IMR-90 (cell line): ENCODE results near the gene TAF11. TPM values are rescaled to one million over a fixed set of nuclear protein-coding genes. Genes with fewer than 3 reads are reported as not detected.

Experiments
- ATAC-seq: fragments of 200-7000 bp; cut with Tn5 transposase; 2 replicates; pipeline ENCODE4 v1.9.1; 2020; ENCODE audit warnings: low read depth, mild to moderate bottlenecking, moderate library complexity
- BruUV-seq: library from RNA; stranded (reverse); fragments of 400-500 nt; replicated peaks from 2 replicates; lab custom pipeline; 2021; lab: Mats Ljungman, UMichigan
- CTCF ChIA-PET: fragments of 300-600 bp; formaldehyde crosslinking; extraction: SDS; loops from one replicate; lab custom pipeline; 2021; ENCODE audit warnings: antibody characterized with exemption; lab: Yijun Ruan, JAX
- POLR2A ChIA-PET: fragments of 300-600 bp; sonication (Branson Sonifier 250); formaldehyde crosslinking; loops from one replicate; lab custom pipeline; 2022; ENCODE audit warnings: antibody characterized with exemption; ENCODE audit not compliant: unreplicated experiment; lab: Charles Lee
- DNase-seq: peaks from one replicate; pipeline ENCODE4 v3.0.0; 2013
- H2AFZ ChIP-seq: replicated peaks from 2 replicates; pipeline ENCODE3; 2013; ENCODE audit warnings: low read length, mild to moderate bottlenecking; ENCODE audit not compliant: poor library complexity
- H2AK5ac ChIP-seq: 2 replicates; pipeline ENCODE4 v1.6.1; 2013; ENCODE audit warnings: low read depth, low read length, inconsistent platforms
- H2AK9ac ChIP-seq: replicated peaks from 2 replicates; pipeline ENCODE3; 2013; ENCODE audit warnings: mild to moderate bottlenecking, low read depth, low read length, moderate library complexity; ENCODE audit not compliant: poor library complexity
- H2BK120ac ChIP-seq: 2 replicates; pipeline ENCODE4 v1.6.1; 2013; ENCODE audit warnings: low read depth, low read length, inconsistent platforms
- H2BK15ac ChIP-seq: 3 replicates; pipeline ENCODE4 v1.6.1; 2013; ENCODE audit warnings: low read depth, low read length, inconsistent platforms
- H2BK20ac ChIP-seq: 2 replicates; pipeline ENCODE4 v1.6.1; 2013; ENCODE audit warnings: low read depth, mild to moderate bottlenecking, inconsistent platforms, low read length, moderate library complexity
- H2BK5ac ChIP-seq: 2 replicates; pipeline ENCODE4 v1.6.1; 2013; ENCODE audit warnings: mild to moderate bottlenecking, low read depth, low read length, inconsistent platforms; ENCODE audit not compliant: poor library complexity, severe bottlenecking
- H3K14ac ChIP-seq: replicated peaks from 2 replicates; pipeline ENCODE4 v1.6.1; 2013; ENCODE audit warnings: low read depth, low read length, inconsistent platforms
- H3K18ac ChIP-seq: 2 replicates; pipeline ENCODE4 v1.6.1; 2013; ENCODE audit warnings: low read depth, low read length, control low read depth
- H3K23ac ChIP-seq: 2 replicates; pipeline ENCODE4 v1.6.1; 2013; ENCODE audit warnings: low read depth, low read length, inconsistent platforms
- H3K27ac ChIP-seq: 2 replicates; pipeline ENCODE4 v1.5.1; 2013; ENCODE audit warnings: mild to moderate bottlenecking, control low read depth, low read length; ENCODE audit not compliant: insufficient read depth
- H3K27me3 ChIP-seq: 2 replicates; pipeline ENCODE4 v1.6.1; 2013; ENCODE audit warnings: low read length; ENCODE audit not compliant: control insufficient read depth, insufficient read depth
- H3K36me3 ChIP-seq: 2 replicates; pipeline ENCODE4 v1.6.1; 2013; ENCODE audit warnings: low read length, mixed read lengths; ENCODE audit not compliant: control insufficient read depth, insufficient read depth
- H3K4ac ChIP-seq: 2 replicates; pipeline ENCODE4 v1.6.1; 2013; ENCODE audit warnings: low read depth, low read length, inconsistent platforms
- H3K4me1 ChIP-seq: 2 replicates; pipeline ENCODE4 v1.6.1; 2013; ENCODE audit warnings: low read length, mixed read lengths; ENCODE audit not compliant: control insufficient read depth, insufficient read depth
- H3K4me2 ChIP-seq: 2 replicates; pipeline ENCODE4 v1.6.1; 2013; ENCODE audit warnings: low read depth, mild to moderate bottlenecking, control low read depth, low read length, moderate library complexity
- H3K4me3 ChIP-seq: 2 replicates; pipeline ENCODE4 v1.5.1; 2013; ENCODE audit warnings: low read depth, mild to moderate bottlenecking, control low read depth, low read length, moderate library complexity; ENCODE audit not compliant: insufficient read depth
- H3K56ac ChIP-seq: 2 replicates; pipeline ENCODE4 v1.6.1; 2013; ENCODE audit warnings: low read length, inconsistent platforms; ENCODE audit not compliant: insufficient read depth; ENCODE audit errors: extremely low read depth
- H3K79me1 ChIP-seq, 2 experiments: 2 replicates each; pipeline ENCODE4 v1.6.1; 2013; ENCODE audit warnings: low read length in 2 of 2, inconsistent platforms in 1 of 2, low read depth in 1 of 2
- H3K9ac ChIP-seq: 2 replicates; pipeline ENCODE4 v1.6.1; 2013; ENCODE audit warnings: low read depth, low read length, control low read depth
- H3K9me1 ChIP-seq: 2 replicates; pipeline ENCODE4 v1.6.1; 2013; ENCODE audit warnings: low read length, inconsistent platforms; ENCODE audit not compliant: insufficient read depth
- H3K9me3 ChIP-seq: 2 replicates; pipeline ENCODE4 v1.6.1; 2013; ENCODE audit warnings: low read length; ENCODE audit not compliant: control insufficient read depth, insufficient read depth
- H4K20me1 ChIP-seq: 2 replicates; pipeline ENCODE4 v1.6.1; 2013; ENCODE audit warnings: low read length, inconsistent platforms; ENCODE audit not compliant: insufficient read depth
- H4K5ac ChIP-seq: 2 replicates; pipeline ENCODE4 v1.6.1; 2013; ENCODE audit warnings: mild to moderate bottlenecking, low read depth, low read length, control low read depth
- H4K8ac ChIP-seq, 2 experiments: 2 replicates each; pipeline ENCODE4 v1.6.1; 2013; ENCODE audit warnings: low read depth in 2 of 2, low read length in 2 of 2, control low read depth in 1 of 2, inconsistent platforms in 1 of 2
- H4K91ac ChIP-seq: 2 replicates; pipeline ENCODE4 v1.6.1; 2013; ENCODE audit warnings: low read depth, low read length, inconsistent platforms; ENCODE audit not compliant: insufficient read depth
- MAZ ChIP-seq: IDR thresholded peaks from 2 replicates; pipeline ENCODE4 v1.6.1; 2012; ENCODE audit warnings: low read depth, mild to moderate bottlenecking, low read length, improper control_type of control experiment, moderate library complexity, borderline replicate concordance
- WGBS, 2 experiments: methylation state at CpG; one replicate each; pipeline versions ENCODE4 v1.1.5 to v1.1.7; 2013; ENCODE audit warnings: missing lambda C conversion rate in 2 of 2; ENCODE audit not compliant: insufficient read length in 1 of 2; ENCODE audit errors: extremely low coverage in 2 of 2; 5-methylcytosine and 5-hydroxymethylcytosine counted together
- dilution Hi-C: fragments of 300-500 bp; cut with HindIII; formaldehyde crosslinking; loops from one replicate; pipeline ENCODE4 v1.14.3; 2018; ENCODE audit warnings: low sequenced_read_pairs; ENCODE audit not compliant: unreplicated experiment
- in situ Hi-C: fragments of 300-500 bp; cut with MboI; formaldehyde crosslinking; loops from 3 replicates; pipeline ENCODE4 v1.14.3; 2019; ENCODE audit warnings: low sequenced_read_pairs, inconsistent platforms, mixed read lengths
- intact Hi-C: fragments of 100-400 bp; cut with micrococcal nuclease; formaldehyde crosslinking; loops from 2 replicates; pipeline ENCODE4 v1.10.0; 2022
- polyA plus RNA-seq, 3 experiments: library from polyadenylated mRNA; depleted of rRNA; stranded (reverse); fragments of >200 nt; gene quantifications; 2 replicates each; pipeline ENCODE4 v1.2.3, GENCODE V29; 2012; ENCODE audit warnings: low replicate concordance in 1 of 3
- total RNA-seq: library from RNA; depleted of rRNA; stranded (reverse); fragments of >200 nt; gene quantifications from 2 replicates; pipeline ENCODE4 v1.2.3, GENCODE V29; 2012

The TAF11 gene
- total and polyA plus RNA-seq, 2 of the 4 experiments (the other 2 are of a cell fraction): 12.7 to 23.3 TPM

DNA sequence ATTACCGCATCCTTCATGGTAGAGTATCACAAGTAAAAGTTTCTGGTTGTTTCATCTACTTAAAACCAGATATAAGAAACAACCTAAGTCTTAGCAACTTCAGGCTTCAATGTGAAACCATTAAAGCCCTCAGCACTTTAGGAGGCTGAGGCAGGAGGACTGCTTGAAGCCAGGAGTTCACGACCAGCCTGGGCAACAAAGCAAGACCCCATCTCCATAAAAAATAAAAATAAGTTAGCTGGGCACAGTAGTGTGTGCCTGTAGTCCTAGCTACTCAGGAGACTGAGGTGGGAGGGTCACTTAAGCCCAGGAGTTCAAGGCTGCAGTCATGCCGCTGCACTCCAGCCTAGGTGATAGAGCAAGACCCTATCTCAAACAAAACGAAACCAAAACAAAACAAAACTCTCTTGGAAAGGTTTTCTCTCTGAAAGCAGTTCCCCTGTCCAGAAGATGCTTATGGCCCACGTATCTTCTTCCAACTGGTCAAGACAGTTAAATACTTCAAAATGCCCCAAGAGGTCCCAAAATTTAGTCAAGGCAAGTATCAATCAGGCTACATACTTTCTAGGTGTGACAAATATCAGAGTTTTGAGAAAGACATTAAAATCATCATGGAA is 9.9 kb downstream of the TAF11 start:
- Histone ChIP-seq H4K8ac (no peak overlapping the region), H3K4me2 (no peak overlapping the region), H4K20me1 (no peaks in the 10 kb centered on the region; the same call in 1 of the 2 replicates), H2AK5ac (no peak overlapping the region), H2AK9ac (no peak overlapping the region), H2BK5ac (no peak overlapping the region), H3K4me1 (no peaks in the 10 kb centered on the region), H3K4ac (no peak overlapping the region), H3K36me3 (peaks cover 21% of the 10 kb centered on the region), H4K5ac (no peak overlapping the region), H3K18ac (no peak overlapping the region), H2AFZ (no peak overlapping the region), H2BK120ac (no peak overlapping the region), H3K23ac (no peak overlapping the region), H2BK20ac (no peak overlapping the region), H3K27me3 (no peaks in the 10 kb centered on the region), H3K9ac (no peak overlapping the region), H3K79me1 (peaks cover 6 to 10% of the 10 kb centered on the region in 2 experiments; a peak in 2 of 4 replicates), H3K4me3 (no peak overlapping the region), H2BK15ac (no peak overlapping the region), H4K91ac (no peak overlapping the region), H3K9me1 (no peaks in the 10 kb centered on the region), H3K14ac (no peak overlapping the region), H3K27ac (no peak overlapping the region), H3K56ac (no peak overlapping the region), H3K9me3 (no peaks in the 10 kb centered on the region)
- CTCF ChIA-PET: no interaction called here
- in situ Hi-C loops: no loop called here
- WGBS, 2 experiments: no CpG with 5 or more reads among the region's 5 CpGs
- intact Hi-C loops: no loop called here
- dilution Hi-C loops: no loop called here
- TF ChIP-seq MAZ: no peak
- POLR2A ChIA-PET: no interaction called here
- no TSS peak for BruUV-seq
- DNase-seq (no peak), ATAC-seq (no peak)
